Spleen (tissue), 7 donors: ENCODE data around the gene LYRM1.
"Not testable (repeated sequence)": the region's sequence is repeated elsewhere in the genome, so short reads cannot be mapped to it uniquely, and the experiment has no call there.

Source experiments
- CTCF ChIP-seq, 11 experiments: fragments of 200-600 bp in 7 of 11; fragments of 450-650 bp in 4 of 11; sonication (generic) in 4 of 11; IDR thresholded peaks in 8 of 11; conservative IDR thresholded peaks in 3 of 11; 1 replicate in 7 of 11; 2 replicates in 4 of 11; pipeline versions ENCODE4 v1.4.0 to v1.8.0; 2016 to 2021; ENCODE audit warnings: antibody characterized with exemption in 11 of 11, inconsistent platforms in 4 of 11, mild to moderate bottlenecking in 1 of 11
- POLR2A ChIP-seq, 3 donors: fragments of 450-650 bp; IDR thresholded peaks; one replicate each; pipeline ENCODE4 v1.5.1; 2017; ENCODE audit warnings: antibody characterized with exemption in 3 of 3, mild to moderate bottlenecking in 1 of 3
- donor health status: DM: no; HTN: no; CAD: no; lungs with moderate emphysema.
- donor health status: DM: no; HTN: no; CAD: no.
- donor health status: DM: no; HTN: no; CAD: no.

DNA sequence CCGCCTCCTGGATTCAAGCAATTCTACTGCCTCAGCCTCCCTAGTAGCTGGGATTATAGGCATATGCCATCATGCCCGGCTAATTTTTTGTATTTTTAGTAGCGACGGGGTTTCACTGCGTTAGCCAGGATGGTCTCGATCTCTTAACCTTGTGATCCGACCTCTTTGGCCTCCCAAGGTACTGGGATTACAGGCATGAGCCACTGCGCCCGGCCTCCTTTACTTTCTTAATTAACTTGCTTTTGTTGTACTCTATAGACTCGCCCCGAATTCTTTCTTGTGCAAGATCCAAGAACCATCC is 45.0 kb downstream of the LYRM1 start:
- not testable (repeated sequence) for TF ChIP-seq CTCF (IDR thresholded peaks at IDR 0.05 in 8 of 11, conservative IDR thresholded peaks at IDR 0.05 in 3 of 11); POLR2A (IDR thresholded peaks at IDR 0.05)
